ENCODE data around the gene ADCYAP1R1.

Gene ADCYAP1R1

DNA sequence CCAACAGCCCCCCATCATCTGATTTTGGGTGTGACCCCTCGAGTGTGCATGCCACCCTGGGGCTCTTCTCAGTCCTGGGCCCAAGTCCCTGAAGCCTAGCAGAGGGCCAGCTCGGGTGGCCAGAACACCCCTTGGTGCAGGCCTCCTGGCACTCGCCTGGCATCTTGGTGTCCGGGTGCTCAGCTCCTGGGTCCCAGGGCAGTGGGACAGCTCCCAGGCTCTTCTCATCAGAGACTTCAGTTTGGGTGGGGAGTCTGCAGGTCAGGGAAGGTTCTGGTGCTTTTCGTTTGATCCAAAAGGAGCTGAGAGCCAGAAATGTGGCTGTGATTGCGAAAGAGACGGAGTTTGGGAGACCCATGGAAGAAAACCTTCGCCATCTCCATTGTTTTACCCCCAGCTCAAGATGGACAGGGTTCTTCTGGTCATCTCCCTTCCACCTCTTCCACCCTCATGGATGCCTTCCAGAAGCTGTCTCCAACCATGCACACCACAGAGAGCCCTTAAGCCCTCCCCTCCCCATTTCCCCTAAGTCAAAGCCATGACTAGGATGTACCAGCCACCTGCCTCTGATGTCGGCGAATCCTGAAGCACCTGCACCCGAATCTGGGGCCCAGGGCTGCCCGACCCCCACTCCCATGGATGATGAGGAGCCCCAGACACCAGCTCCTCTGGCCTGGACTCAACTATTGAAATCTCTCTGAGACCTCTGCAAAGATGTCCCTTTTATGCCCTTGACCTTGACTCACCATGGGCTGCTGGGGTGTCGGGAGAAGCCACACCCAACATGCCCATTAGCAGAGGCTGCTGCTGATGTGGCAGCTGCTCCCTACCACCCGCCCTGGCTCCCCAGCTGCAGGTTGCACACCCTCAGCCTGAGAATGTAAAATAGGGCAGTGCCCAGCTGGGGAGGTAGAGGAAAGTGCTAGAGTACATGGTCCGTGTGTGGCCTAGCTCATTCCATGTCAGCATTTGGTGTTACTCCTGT lies 55.3 kb downstream of the ADCYAP1R1 start:
- DNase-seq, result peak; percentile 22

DNA sequence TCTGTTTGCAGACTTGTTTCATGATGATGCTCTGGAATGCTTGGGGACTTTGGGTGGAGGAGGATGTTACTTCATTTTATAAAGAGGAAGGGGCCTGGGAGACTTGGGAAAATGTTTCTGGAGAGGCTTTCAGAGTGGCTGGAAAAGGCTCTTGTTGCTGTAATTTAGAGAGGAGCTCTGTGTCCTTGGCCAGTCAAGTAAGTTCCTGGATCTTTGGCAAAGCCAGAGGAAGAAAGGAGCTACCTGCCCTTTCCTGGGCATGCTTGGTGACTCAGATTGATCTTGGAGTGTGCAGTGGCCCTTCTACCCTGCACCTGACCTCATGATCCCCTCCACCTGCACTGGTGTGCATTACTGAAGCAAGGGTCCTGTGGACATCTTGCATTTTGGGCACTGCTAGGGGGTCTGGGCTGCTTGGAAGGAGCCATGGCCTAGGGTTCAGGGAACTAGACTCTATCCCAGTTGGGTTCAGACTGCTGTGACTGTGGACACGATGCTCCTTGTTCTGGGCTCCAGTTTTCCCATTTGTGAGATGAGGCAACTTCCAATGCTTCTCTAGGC lies 56.1 kb downstream of the ADCYAP1R1 start:
- DNase-seq, result no peak

DNA sequence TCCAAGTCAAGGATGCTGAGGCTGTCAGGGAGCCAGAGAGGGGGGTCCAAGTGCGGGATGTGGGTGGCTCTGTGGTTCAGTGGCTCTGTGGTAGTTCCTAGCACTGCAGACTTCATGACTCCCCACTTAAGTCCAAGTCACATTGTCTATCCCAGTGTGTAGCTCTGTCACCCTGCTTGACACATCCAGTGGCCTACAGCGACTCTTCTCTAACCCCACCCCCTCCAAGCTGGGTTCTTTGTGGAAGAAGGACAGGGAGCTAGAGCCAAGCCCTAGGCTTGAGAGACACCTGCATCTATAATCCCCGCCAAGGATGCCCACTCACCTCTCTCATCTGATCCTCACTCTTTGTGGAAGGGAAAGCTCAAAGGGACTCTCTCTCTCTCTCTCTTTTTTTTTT lies 57.6 kb downstream of the ADCYAP1R1 start:
- peak; percentile 11 for DNase-seq

DNA sequence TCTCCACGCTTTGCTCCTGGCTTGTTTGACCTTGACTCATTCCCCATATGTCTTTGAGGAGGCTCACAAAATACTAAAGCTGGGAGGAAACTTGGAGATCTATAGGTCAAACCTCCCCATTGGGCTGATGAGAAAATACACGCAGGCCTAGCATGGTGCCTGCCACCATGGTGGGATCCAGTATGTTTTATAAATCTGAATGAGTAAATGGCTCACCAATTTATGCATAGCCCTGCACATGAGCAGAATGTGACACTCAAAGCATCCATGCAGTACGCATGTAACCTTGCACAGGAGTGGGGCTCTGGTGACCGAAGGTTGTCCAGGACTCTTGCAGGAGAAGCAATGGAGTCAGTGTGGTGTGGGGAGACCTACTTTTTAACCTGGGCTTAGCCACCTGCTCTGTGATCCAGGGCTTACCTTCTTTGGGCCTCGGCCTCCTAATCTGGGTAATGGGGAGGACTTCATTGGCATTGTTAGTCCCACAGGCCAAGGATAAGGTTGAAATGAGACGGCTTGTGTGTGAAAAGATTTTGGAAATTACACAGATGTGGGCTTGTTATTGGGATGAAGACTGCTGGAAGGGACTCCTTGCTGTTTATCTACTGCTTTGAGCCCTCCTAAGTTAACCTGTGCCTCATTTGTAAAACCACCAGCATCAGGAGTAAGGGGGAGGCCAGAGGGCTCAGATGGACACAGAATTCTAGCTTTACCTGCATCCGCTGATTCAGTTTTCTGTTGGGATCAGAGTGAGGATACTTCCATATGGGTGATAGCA lies 58.4 kb downstream of the ADCYAP1R1 start:
- no peak for DNase-seq

DNA sequence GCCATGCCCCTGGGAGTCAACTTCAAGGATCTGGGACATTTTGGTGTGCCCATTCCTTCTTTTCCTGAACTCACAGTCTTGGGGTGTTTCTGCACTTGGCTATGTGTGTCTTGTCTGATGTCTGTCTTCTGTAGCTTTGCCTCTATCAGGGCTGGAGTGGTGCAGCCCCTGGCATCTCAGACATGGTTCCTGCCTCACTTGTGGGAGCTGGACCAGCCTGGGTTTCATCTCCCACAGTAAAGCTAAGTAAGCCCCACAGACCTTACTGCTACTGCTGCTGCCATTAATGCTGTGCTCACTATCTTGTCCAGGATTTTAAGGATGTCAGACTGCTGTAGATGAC lies 59.0 kb downstream of the ADCYAP1R1 start:
- no peak for DNase-seq

DNA sequence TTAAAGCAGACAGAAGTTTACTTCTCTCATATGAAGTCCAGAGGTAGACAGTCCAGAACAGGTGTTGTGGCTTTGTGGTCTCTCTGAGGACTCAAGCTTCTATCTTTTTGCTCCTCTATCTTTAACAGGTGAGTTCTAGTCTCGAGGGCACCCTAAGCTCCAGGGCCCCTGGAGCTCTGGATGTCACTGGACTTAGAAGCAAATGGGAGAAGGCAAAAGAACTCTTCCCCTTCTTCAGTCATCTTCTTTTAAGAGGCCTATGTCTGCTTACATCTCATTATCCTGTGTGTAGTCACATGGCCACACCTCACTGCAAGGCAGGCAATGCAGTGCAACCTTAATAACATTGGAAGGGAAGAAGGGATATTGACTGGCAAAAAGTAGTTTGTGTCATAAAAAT lies 61.6 kb downstream of the ADCYAP1R1 start:
- DNase-seq, result no peak

DNA sequence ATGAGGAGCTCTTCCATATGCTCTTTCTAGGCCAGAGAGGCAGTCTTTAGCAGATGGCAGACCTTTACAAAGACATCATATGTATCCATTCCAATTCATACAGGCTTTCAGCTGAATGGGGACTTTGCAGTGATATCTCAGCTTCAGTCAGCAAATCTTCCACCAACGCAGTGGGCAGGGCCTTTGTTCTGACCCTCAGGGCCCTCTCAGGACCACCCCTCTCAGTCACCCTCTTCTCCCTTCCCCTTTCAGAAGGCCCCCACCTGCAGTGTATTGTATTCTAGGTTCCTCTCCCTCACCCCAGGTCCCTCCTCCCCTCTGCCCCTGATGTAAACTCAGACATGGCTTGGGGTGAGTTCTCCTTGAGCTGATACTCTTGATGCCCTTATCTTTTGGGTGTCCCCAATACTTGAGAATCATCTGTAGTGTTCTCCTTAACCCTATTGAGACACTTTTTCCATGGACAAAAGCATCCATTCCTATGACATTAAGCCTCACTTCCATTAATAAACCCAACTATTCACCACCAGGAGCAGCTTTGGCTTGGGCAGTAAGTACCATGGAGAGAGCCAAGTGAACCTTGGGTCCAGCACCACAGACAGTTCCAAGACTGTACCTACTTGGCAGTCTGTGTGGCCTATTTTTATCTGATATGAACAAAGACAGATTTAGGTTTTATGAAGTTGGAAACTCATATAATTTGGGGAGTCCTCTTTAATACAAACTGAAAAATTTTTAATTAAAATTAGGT lies 62.7 kb downstream of the ADCYAP1R1 start:
- no peak for DNase-seq

DNA sequence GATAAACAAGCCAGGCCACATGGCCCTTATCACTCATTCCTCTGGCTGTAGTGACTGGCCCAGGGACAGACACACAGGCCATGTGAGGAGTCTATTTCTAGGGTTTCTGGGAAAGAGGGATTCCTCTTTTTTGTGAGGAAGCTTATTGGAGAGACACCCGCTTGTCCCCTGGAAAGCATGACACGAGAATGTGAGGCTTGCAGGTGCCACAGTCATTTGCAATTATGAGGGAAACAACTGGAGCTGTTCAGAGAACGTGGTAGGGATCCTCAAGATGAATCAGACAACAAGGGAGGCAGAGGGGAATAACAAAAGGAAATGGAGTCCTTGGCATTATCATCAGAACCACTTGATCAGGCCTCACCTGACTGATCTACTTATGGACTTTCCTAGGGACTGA lies 64.5 kb downstream of the ADCYAP1R1 start:
- DNase-seq, result no peak

DNA sequence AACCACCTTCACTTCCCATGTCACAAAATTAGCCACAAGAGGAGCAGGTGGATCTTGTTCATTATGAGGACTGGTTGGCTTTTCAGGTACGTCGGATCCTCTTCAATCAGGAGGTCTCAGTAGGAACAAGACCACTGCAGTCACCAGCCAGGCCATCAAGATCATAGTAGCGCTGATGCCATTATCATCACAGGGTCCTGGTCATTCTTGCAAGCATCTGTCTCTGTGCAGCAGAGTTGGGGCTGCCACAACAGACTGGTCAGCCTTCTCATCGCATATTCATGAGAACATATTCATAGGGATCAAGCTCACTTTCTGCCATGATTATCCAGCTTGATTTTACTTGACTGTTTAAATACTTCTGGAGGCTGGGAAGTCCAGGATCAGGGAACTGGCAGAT lies 67.1 kb downstream of the ADCYAP1R1 start:
- DNase-seq, result no peak

DNA sequence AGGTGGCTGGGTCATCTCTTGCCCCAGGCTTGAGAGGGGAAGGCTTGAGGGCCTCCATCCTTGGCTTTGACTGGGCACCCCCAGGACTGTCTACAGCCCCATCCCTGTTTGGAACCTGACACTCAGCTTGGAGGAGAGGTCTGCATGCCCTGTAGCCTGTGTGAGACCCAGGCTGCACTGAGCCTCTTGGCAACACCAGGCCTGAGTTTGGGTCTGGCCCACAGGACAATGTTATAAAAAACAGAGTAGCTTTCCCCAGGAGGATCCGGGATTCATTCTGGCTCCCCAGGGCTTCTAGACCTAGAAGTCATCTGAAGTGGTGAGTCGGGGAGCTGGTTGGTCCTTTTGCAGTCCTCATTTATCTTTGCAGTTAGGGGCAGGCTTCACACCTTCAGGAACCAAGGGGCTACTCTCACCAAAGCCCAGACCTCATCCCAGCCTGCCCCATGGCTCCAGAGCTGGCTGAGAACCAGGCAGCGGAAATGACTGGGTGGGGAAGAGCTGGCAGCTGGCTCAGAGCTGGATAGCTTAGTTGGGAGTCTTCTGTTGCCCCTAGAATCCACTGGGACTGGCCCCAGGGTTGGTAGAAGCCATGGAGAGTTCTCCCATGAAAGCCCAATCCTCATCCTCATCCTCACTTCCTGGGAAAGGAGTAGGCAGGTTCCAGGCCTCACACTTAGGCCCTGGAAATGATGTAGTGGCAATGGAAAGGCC lies 68.8 kb downstream of the ADCYAP1R1 start:
- DNase-seq, result no peak

DNA sequence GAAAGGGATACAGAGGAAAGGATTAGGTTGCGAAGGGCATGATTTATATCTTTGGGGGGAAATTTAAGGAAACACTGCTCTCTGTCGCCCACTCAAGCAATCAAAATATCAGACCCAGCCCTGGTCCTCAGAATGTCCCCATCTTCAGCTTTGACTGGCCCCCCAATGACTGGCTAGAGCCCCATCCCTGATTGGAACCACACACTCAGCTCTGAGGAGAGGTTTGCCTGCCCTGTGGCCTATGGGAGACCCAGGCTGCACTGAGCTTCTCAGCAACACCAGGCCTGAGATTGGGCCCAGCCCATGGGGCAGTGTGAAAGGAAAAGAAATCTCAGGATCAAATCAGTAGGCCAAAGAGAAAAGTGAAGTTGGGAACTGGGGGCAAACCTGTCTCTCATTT lies 69.5 kb downstream of the ADCYAP1R1 start:
- no peak for DNase-seq

DNA sequence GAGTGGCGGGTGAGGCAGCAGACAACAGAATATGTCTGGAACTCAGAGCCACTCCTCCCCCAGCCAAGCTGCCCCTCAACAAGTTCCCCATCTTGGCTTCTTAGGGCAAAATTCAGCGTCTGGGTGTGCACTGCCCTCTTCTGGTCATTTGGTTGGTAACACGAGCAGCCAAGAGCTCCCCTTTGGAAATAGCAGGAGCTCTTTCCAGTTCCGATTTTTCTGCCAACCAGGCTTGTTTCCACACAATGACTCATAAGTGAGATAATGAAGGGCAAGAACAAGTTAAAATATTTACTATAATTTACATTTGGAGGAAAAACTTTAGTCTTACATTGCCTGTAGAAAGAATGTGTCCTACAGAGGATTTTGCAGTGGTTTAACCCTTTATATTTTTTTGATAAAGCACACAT lies 70.5 kb downstream of the ADCYAP1R1 start:
- peak; percentile 81 for DNase-seq

DNA sequence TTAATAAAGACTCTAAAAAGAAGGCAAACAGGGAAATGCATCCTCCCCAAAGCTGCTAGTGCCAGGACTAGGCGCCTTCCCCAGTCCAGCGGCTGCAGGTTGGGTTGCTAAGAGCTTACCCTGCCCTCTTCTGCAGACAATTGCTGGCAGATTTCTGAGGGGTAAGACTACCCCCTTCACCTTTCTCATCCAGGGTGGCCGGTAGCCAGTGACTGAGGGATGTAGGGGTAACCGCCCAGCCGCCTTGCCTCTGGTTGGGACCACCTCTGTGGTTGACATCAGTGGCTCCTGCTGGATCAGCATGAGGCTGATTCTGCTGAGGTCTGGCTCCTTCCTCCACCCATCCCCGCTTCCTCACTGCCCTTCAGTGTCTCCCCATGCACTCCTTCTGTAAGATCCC lies 71.2 kb downstream of the ADCYAP1R1 start:
- no peak for DNase-seq

DNA sequence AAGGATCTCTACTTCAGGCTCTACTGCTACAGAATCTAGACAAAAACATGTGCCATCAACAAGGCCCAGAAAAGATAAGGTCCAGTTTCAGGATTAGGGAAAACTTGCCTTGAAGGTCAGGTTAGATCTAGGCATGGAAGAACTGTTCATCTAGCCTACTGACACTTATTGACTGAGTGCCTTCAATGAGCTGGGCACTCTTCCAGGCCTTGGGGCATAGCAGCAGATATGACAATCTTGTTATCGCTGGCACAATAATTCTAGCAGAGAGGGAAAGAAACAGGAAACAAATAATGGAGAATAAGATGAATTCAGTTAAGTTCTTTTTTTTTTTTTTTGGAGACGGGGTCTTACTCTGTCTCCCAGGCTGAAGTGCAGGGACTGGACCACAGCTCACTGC lies 71.6 kb downstream of the ADCYAP1R1 start:
- DNase-seq, result no peak

DNA sequence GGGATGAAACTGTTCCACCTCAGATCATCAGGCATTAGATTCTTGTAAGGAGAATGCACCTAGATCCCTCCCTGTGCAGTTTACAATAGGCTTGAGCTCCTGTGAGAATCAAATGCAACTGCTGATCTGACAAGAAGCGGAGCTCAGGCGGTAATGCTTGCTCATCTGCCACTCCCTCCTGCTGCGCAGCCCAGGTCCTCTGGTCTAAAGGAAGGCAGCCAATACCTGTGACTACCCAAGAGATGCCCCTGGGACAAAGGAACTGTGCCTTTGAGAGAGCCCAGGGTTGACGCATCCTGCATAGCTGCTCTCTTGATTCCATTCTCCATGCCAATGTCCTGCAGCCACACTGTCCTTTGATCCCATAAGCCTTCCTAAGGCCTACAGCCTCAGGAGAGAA lies 73.1 kb downstream of the ADCYAP1R1 start:
- DNase-seq, result no peak

DNA sequence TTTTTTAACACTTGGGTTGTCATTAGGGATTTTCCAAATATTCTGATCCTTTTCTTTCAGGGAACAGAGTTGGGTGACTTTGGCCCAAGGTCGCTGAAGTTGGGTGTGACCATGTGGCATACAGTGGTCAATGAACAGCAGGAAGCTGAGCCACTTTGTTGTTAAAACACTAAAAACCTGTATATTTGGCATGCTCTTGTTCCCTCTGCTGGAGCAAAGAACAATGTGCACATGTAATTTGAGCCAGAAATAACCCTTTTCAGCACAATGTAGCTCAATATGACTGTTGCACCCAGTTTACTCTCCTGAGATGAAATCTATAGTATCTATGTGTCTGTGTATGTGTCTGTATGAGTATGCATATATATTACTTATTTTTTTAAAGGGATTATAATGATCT lies 74.9 kb downstream of the ADCYAP1R1 start:
- no peak for DNase-seq

DNA sequence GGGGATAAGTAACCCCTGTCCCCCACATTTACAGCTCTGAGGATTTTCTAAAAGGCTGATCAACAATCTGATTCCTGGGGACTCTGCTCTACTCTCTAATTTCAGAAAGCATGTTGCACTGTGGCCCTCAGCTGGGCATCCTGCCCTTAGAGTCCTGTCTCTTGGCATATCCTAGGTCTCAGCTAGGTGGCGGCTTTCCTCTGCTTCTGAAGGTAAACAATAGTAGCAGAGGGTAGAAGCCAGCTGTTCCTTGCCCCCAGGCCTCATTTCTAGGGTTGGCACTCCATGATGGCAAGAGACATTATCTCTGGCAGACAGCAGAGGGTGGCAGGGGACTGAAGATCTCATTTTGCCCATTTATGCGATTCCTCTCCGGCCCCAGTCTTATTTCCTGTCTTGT lies 77.0 kb downstream of the ADCYAP1R1 start:
- no peak for DNase-seq

DNA sequence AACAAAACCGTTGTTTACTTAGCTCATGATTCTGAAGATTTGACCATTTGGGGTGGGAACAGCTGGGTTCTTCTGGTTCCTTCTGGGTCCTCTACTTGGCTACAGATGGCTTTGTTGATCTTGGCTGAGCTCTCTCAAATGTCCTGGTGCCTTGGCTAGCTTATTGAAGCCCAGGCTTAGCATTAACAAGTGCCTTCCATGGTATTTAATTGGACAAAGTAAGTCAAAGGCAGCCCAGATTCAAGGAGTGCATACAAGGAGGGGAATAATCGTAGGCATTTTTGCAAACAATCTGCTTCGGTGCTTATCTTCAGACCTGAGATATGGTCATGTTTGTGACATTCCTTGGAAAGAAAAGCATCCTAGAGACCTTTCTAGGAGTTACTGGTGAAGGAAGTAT lies 81.4 kb downstream of the ADCYAP1R1 start:
- no peak for DNase-seq

DNA sequence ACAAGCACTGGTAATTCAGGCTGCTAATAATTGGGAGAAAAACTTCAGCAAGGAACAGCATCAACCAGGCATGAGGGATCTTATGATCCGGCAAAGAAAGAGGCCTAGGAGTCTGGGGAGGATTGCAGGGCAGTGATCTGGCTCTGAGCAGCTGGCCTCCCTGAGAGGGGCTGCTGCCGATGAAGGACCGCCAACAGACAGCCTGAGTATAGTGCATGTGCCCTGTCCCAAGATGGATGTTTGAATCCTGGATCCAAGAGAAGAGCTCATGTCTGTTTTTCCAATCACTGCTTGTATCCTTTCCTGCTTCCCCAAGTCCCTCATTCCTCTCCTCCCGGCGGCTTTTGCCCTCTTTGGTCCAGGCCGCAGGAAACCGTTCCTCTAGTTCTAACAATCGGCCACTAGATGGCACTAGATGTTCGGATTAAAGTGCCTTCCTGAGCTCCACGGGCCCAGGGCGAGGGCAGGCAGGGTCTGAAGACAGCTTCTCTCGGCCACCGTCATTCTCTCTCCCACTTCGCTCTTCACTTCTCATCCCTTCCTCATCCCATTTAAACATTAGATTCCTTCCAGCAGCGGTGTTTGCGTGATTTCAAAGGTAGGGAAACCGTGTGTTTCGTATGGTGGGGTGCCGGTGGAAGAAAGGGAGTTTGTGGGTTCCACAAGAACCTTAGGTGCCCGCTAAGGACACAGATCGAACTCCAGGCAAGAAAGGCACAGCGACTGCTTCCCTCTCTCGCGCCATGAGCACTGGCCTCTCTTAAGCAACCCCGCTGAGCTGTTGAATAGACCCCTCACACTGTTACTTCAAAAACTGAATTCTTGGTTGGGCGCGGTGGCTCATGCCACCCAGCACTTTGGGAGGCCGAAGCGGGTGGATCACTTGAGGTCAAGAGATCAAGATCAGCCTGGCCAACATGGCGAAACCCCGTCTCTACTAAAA lies 82.4 kb downstream of the ADCYAP1R1 start:
- peak; percentile 79 for DNase-seq

DNA sequence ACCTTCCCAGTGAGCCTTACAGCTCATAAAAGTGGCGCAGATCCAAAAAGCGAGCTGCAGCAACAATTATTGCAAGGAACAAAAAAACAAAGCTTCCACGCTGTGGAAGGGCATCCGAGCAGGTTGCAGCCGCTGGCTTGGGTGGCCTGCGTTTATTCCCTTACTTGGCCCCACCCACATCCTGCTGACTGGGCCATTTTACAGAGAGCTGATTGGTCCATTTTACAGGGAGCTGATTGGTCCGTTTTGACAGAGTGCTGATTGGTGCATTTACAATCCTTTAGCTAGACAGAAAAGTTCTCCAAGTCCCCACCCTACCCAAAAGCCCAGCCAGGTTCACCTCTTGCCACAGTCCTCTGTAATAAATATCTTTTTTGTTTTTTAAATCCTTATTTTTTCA lies 85.1 kb downstream of the ADCYAP1R1 start:
- no peak for DNase-seq

DNA sequence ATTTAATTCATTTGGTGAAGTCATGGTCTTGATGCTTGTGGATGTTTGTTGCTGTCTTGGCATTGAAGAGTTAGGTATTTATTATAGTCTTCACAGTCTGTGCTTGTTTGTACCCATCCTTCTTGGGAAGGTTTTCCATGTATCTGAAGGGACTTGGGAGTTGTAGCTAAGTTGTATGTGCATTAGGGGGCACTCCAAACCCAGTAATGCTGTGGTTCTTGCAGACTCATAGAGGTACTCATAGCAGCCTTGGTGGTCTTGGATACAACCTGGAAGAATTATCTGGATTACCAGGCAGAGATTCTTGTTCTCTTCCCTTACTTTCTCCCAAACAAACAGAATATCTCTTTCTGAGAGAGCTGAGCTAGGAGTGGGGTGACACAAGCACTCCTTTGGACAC lies 93.2 kb downstream of the ADCYAP1R1 start:
- no peak for DNase-seq

Data from right forelimb (tissue), 1 donor.